Measurements from ENCODE around the gene UBXN6. TPM values are rescaled to one million over a fixed set of nuclear protein-coding genes. Genes with fewer than 3 reads are reported as not detected.
A peak's percentile ranks its signal among the peaks of the same experiment; 100 is the strongest.

UBXN6 gene
- total RNA-seq, 6 donors from 2014 or later, result 48.1 to 186 (median 111) TPM

DNA sequence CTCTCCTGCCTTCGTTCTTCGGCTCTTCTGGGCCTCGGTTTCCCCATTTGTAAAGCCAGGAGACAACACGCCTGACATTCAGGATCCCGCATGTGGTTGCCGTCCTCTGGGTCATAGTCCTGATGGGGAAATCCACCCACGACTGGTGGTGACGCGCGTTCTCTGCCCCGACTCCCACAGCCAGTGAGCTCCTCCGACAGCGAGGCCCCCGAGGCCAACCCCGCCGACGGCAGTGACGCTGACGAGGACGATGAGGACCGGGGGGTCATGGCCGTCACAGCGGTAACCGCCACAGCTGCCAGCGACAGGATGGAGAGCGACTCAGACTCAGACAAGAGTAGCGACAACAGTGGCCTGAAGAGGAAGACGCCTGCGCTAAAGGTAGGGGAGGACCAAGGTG is 30.9 kb upstream of the UBXN6 start:
- WGBS, 2 donors, result 93 to 94% methylated on average over 29 of the region's 29 CpGs

DNA sequence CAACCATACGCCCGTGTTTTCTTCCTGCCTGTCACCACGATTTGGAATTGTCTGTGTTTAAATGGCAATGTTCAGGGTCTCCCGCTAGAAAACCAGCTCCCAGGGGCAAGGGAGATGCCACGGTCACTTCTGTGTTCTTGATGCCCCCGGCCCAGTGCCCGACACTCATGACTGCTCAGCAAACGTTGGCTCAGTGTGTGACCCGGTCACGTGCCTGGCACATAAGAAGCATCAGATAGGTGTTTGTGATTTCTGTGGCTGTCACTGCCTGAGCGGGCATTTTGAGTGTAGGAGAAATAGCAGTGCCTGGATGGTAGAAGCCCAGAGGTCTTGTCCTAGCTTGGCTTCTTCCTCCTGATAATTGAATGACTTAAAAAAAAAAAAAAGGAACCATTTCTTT is 30.0 kb upstream of the UBXN6 start:
- 85 to 87% methylated on average over 11 of the region's 11 CpGs for WGBS, 2 donors
- no peaks in the 10 kb centered on the region for H3K9me3 ChIP-seq
- ATAC-seq (ENCODE audit: low FRiP score in 2 of 2), result no peak
- H3K27ac ChIP-seq, result no peak overlapping the region
- no peak overlapping the region for H3K4me3 ChIP-seq
- TF ChIP-seq POLR2A (IDR thresholded peaks at IDR 0.05) (no peak), POLR2AphosphoS5 (IDR thresholded peaks at IDR 0.05) (no peak), EP300 (IDR thresholded peaks at IDR 0.05) (no peak)
- TF ChIP-seq, protein P1, sequence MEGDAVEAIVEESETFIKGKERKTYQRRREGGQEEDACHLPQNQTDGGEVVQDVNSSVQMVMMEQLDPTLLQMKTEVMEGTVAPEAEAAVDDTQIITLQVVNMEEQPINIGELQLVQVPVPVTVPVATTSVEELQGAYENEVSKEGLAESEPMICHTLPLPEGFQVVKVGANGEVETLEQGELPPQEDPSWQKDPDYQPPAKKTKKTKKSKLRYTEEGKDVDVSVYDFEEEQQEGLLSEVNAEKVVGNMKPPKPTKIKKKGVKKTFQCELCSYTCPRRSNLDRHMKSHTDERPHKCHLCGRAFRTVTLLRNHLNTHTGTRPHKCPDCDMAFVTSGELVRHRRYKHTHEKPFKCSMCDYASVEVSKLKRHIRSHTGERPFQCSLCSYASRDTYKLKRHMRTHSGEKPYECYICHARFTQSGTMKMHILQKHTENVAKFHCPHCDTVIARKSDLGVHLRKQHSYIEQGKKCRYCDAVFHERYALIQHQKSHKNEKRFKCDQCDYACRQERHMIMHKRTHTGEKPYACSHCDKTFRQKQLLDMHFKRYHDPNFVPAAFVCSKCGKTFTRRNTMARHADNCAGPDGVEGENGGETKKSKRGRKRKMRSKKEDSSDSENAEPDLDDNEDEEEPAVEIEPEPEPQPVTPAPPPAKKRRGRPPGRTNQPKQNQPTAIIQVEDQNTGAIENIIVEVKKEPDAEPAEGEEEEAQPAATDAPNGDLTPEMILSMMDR (IDR thresholded peaks at IDR 0.05), result no peak
- no peak for DNase-seq
- no peaks in the 10 kb centered on the region for H3K4me1 ChIP-seq
- H3K27me3 ChIP-seq, result no peaks in the 10 kb centered on the region
- H3K36me3 ChIP-seq, result peaks cover 9 to 71% (median 42%) of the 10 kb centered on the region in 4 donors

More for the DNA sequence above, 30.9 kb upstream of the UBXN6 start:
- TF ChIP-seq POLR2AphosphoS5 (IDR thresholded peaks at IDR 0.05) (no peak), POLR2A (IDR thresholded peaks at IDR 0.05) (no peak), EP300 (IDR thresholded peaks at IDR 0.05) (no peak)
- TF ChIP-seq, protein P1 (IDR thresholded peaks at IDR 0.05), result no peak
- DNase-seq, result no peak
- H3K36me3 ChIP-seq, result peaks cover 11 to 67% (median 38%) of the 10 kb centered on the region in 4 donors
- H3K27ac ChIP-seq, result no peak overlapping the region
- ATAC-seq (ENCODE audit: low FRiP score in 2 of 2), result no peak
- no peaks in the 10 kb centered on the region for H3K27me3 ChIP-seq
- H3K4me3 ChIP-seq, result no peak overlapping the region
- no peaks in the 10 kb centered on the region for H3K9me3 ChIP-seq
- H3K4me1 ChIP-seq, result no peaks in the 10 kb centered on the region

DNA sequence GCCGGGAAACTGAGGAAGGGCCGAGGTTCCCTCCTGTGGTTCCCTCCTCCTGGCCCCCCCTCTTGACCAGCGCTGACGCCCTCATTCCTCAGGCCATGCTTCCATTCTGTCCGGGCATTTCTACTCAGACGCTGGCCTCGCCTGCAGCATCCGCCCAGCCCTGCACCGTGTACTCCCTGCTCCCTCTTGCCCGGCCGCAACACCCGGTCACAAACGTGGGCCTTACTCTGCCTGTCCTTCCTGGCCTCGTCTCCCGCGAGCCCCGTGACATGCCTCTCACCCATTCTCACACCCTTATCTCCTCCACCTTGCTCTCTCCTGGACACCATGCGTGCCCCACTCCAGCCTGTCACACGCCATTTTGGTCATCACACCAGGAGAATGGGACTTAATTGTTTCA is 25.8 kb upstream of the UBXN6 start:
- peak in 1 of 2 donors; percentile 30 for ATAC-seq (ENCODE audit: low FRiP score in 2 of 2)
- no peaks in the 10 kb centered on the region for H3K4me1 ChIP-seq
- 92 to 95% methylated on average over 17 of the region's 19 CpGs for WGBS, 2 donors

DNA sequence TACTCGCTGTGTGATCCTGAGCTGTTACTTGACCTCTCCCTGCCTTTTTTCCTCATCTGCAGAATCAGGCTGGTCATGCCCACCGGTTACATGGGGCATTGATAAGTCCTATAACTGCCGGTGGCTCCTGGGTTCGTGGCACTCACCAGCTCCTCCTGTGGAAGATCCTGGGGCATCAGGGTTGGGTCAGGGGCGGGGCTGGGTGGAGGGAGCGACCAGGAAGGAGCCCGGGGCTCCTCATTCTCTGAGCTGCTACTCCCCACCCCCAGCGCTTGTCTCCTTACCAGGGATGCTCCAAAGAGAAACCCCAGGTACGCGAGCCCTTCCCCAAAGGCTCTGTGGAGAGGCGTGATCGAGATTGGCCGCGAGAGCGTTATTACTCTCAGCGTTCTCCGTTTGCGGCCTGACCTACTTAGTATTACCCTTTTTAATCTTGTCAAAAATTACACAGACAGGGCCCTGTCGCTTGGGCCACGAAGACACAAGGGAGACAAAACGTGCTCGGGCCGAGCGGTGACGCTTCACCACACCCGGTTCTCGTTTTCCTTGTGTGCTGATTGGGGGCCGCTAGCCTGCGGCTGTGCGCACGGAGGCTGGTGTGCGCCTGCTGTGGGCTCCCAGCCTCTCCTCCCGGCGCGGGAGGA is 25.2 kb upstream of the UBXN6 start:
- Histone ChIP-seq H3K36me3 (peaks cover 2 to 51% (median 25%) of the 10 kb centered on the region in 4 donors), H3K27me3 (no peaks in the 10 kb centered on the region), H3K4me1 (no peaks in the 10 kb centered on the region), H3K4me3 (no peak overlapping the region), H3K27ac (no peak overlapping the region), H3K9me3 (no peaks in the 10 kb centered on the region)
- DNase-seq (no peak), ATAC-seq (ENCODE audit: low FRiP score in 2 of 2) (no peak)
- WGBS, 2 donors, result 90 to 95% methylated on average over 27 to 35 of the region's 35 CpGs
- no peak for TF ChIP-seq EP300 (IDR thresholded peaks at IDR 0.05)
- TF ChIP-seq, protein P1 (IDR thresholded peaks at IDR 0.05), result no peak
- no peak for TF ChIP-seq POLR2A (IDR thresholded peaks at IDR 0.05)
- TF ChIP-seq POLR2AphosphoS5 (IDR thresholded peaks at IDR 0.05), result no peak

More for the DNA sequence above, 25.8 kb upstream of the UBXN6 start:
- Histone ChIP-seq H3K4me3 (no peak overlapping the region), H3K36me3 (peaks cover 2 to 53% (median 24%) of the 10 kb centered on the region in 4 donors), H3K27me3 (no peaks in the 10 kb centered on the region), H3K27ac (no peak overlapping the region), H3K9me3 (no peaks in the 10 kb centered on the region)
- TF ChIP-seq POLR2A (IDR thresholded peaks at IDR 0.05), result no peak
- no peak for TF ChIP-seq EP300 (IDR thresholded peaks at IDR 0.05)
- TF ChIP-seq, protein P1 (IDR thresholded peaks at IDR 0.05), result no peak
- no peak for TF ChIP-seq POLR2AphosphoS5 (IDR thresholded peaks at IDR 0.05)
- DNase-seq, result no peak
